Neural crest cell (in vitro differentiated cells): ENCODE data around the gene SIK3. TPM values are rescaled to one million over a fixed set of nuclear protein-coding genes. Genes with fewer than 3 reads are reported as not detected.
"Not testable (repeated sequence)": the region's sequence is repeated elsewhere in the genome, so short reads cannot be mapped to it uniquely, and the experiment has no call there.

Source experiments
- DNase-seq: peaks from one replicate; pipeline ENCODE4 v3.0.0; 2021; ENCODE audit warnings: low read depth, mixed read lengths, low spot score
- H3K27ac Mint-ChIP-seq: one replicate; pipeline ENCODE4 v1.8.0; 2021; ENCODE audit warnings: mild to moderate bottlenecking, mixed read lengths; ENCODE audit not compliant: unreplicated experiment
- H3K27me3 Mint-ChIP-seq: 2 replicates; pipeline ENCODE4 v1.8.0; 2021; ENCODE audit warnings: low read depth, mild to moderate bottlenecking, mixed read lengths
- H3K36me3 Mint-ChIP-seq: 2 replicates; pipeline ENCODE4 v1.8.0; 2021; ENCODE audit warnings: low read depth, mild to moderate bottlenecking, mixed read lengths
- H3K4me1 Mint-ChIP-seq: 2 replicates; pipeline ENCODE4 v1.8.0; 2021; ENCODE audit warnings: mixed read lengths
- H3K4me3 Mint-ChIP-seq: one replicate; pipeline ENCODE4 v1.8.0; 2021; ENCODE audit warnings: mild to moderate bottlenecking, mixed read lengths
- H3K9me3 Mint-ChIP-seq: 2 replicates; pipeline ENCODE4 v1.8.0; 2021; ENCODE audit warnings: mixed read lengths
- CTCF ChIP-seq: fragments of 200-600 bp; sonication (generic); conservative IDR thresholded peaks from 2 replicates; pipeline ENCODE4 v1.5.0; 2021; ENCODE audit warnings: antibody characterized with exemption, mild to moderate bottlenecking
- total RNA-seq: library from RNA; stranded (reverse); gene quantifications from 2 replicates; pipeline ENCODE4 v1.2.1, GENCODE V29; 2021

SIK3 gene
- total RNA-seq, 1 donor from 2014 or later, result 39.7 TPM

DNA sequence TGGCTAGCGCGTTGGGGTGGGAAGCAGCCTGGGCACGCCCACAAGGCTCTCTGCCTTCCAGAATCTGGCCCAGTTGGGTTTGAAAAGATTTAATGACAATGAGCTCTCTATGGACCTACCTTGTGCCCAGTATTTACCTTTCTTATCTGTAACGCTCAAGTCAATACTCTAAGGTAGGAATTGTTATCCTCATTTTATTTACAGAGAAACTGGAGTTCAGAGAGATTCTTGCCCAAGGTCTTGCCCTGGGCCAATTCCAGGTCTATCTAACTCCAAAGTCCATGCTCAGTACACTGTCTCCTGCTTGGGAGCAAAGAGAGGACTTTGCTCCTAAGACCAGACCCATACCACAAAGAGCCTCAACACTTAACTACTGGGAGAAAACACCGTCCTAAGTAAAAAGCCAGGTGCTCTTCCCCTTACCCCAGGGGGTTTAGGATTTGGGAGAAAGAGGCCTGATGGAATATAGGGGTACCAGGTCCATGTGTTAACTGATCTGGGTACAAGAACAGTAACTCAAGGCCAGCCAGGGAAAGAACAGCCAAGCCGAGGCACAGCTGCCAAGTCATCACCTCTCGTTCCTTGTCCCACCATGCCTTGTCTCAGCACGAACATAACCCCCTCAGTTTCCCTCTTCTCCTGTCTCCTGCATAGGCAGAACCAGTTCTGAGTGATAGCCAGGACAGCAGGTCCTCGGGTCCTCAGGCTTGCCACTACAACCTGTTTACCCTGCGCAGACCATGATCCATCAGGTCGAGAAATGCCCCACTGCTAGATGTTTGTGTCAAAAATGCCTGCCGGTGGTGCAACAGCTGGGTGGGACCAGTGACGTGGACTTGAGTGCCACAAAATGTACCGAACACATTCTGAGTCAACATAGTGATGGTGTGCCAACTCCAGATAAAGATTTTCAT, 289.7 kb downstream of the SIK3 start:
- H3K4me3 Mint-ChIP-seq, result no peak overlapping the region
- H3K9me3 Mint-ChIP-seq, result peaks cover 3% of the 10 kb centered on the region
- no peaks in the 10 kb centered on the region for H3K4me1 Mint-ChIP-seq
- H3K27ac Mint-ChIP-seq, result no peak overlapping the region
- no peak for TF ChIP-seq CTCF
- H3K27me3 Mint-ChIP-seq, result no peaks in the 10 kb centered on the region
- H3K36me3 Mint-ChIP-seq, result no peaks in the 10 kb centered on the region
- DNase-seq, result no peak

DNA sequence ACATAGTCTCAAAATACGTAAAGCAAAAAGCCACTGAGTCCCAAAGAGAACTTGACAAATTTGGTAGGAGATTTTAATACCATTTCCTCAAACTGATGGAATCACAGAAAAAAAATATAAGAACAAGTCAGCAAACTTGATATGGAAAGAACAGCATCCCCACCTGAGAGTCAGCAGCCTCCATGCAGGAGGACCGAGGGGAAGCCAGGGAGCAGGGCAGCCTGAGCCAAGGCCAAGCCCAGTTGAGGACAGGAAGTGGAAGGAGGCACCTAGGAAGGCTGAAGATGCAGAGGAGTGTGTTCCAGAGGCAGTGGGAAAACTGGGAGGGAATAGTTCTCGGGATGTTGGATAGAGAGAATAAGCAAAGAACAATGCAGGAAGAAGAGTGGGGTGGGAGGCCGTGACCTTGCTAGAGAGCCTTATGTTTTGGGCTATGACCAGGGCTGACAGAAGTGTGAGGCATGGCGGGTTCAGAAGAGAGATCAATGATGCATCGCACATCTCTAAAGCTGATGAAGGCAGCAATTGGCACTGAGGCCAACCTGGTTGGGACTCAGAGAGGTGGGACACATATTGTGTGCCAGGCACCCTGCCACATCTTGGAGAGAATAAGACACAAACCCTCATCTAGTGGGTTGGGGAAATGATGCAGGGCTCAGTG, 290.5 kb downstream of the SIK3 start:
- H3K9me3 Mint-ChIP-seq, result peaks cover 3% of the 10 kb centered on the region
- no peak overlapping the region for H3K27ac Mint-ChIP-seq
- no peak for DNase-seq
- no peak for TF ChIP-seq CTCF
- peaks cover 2% of the 10 kb centered on the region for H3K27me3 Mint-ChIP-seq
- H3K4me3 Mint-ChIP-seq, result no peak overlapping the region
- H3K4me1 Mint-ChIP-seq, result no peaks in the 10 kb centered on the region
- no peaks in the 10 kb centered on the region for H3K36me3 Mint-ChIP-seq

DNA sequence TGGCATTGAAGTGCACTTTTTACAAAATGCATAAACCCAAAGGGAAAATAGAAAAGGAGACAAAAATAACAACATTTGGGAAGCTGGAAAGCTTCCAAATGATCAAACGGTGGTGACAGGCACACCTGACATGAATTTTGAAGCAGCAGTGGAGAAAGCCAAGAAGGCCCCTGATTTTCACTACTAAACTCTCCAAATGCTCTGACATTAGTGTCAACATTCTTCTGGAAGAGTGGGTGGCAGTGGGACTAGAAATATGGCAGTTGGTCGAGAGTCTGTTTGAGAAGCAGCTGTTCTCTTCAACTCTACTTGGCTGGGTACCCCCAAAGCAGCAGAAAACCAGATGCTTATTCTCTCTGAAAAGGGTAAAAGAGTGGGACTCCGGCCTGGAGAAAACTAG, 294.2 kb downstream of the SIK3 start:
- DNase-seq, result no peak
- Mint-ChIP-seq H3K27me3 (peaks cover 4% of the 10 kb centered on the region), H3K27ac (peak overlapping the region; percentile 54), H3K4me1 (no peaks in the 10 kb centered on the region), H3K36me3 (no peaks in the 10 kb centered on the region), H3K9me3 (peaks cover 1% of the 10 kb centered on the region), H3K4me3 (no peak overlapping the region)
- TF ChIP-seq CTCF, result no peak

- H3K4me1 Mint-ChIP-seq, H3K36me3 Mint-ChIP-seq, DNase-seq, H3K27ac Mint-ChIP-seq, H3K4me3 Mint-ChIP-seq, H3K9me3 Mint-ChIP-seq, H3K27me3 Mint-ChIP-seq: not testable (repeated sequence)
These were observed 296.6 kb downstream of the SIK3 start for GRCh38 chr11:116801662-116802061.

GRCh38 chr11:116800610-116801009, 297.6 kb downstream of the SIK3 start:
- Mint-ChIP-seq H3K27me3 (peaks cover 4% of the 10 kb centered on the region), H3K9me3 (no peaks in the 10 kb centered on the region), H3K4me3 (no peak overlapping the region), H3K27ac (no peak overlapping the region), H3K4me1 (no peaks in the 10 kb centered on the region), H3K36me3 (no peaks in the 10 kb centered on the region)
- DNase-seq, result no peak
- TF ChIP-seq CTCF, result no peak

DNA sequence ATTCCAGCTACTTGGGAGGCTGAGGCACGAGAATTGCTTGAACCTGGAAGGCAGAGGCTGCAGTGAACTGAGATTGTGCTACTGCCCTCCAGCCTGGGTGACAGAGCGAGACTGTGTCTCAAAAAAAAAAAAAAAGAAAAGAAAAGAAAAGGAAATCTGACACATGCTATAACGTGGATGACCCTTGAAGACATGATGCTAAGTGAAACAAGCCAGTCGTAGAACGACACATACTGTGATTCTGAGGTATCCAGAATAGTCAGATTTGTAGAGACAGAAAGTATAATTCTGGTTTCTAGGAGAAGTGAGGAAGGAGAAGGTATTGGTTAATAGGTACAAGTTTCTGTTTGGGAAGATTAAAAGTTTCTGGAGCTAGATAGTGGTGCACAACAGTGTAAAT, 299.9 kb downstream of the SIK3 start:
- Mint-ChIP-seq H3K9me3 (no peaks in the 10 kb centered on the region), H3K4me1 (no peaks in the 10 kb centered on the region), H3K27me3 (peaks cover 4% of the 10 kb centered on the region), H3K4me3 (no peak overlapping the region), H3K27ac (no peak overlapping the region), H3K36me3 (no peaks in the 10 kb centered on the region)
- no peak for TF ChIP-seq CTCF
- DNase-seq, result no peak
